ENCODE results near the gene JUNB.
"Not testable (repeated sequence)": the region's sequence is repeated elsewhere in the genome, so short reads cannot be mapped to it uniquely, and the experiment has no call there.

The JUNB gene

GRCh38 chr19:12815088-12815487 lies 23.8 kb downstream of the JUNB start:
- no peak for DNase-seq

- not testable (repeated sequence) for DNase-seq
Measured at GRCh38 chr19:12817188-12817587, 25.9 kb downstream of the JUNB start.

GRCh38 chr19:12817810-12818209 lies 26.5 kb downstream of the JUNB start:
- not testable (repeated sequence) for DNase-seq

- no peak for DNase-seq
Measured at GRCh38 chr19:12821761-12822160, 30.5 kb downstream of the JUNB start.

- no peak for DNase-seq
Measured at GRCh38 chr19:12825254-12826131, 34.2 kb downstream of the JUNB start.

- DNase-seq: peak; percentile 34
Measured at GRCh38 chr19:12828494-12828893, 37.2 kb downstream of the JUNB start.

- DNase-seq: no peak
Measured at GRCh38 chr19:12833418-12833737, 42.1 kb downstream of the JUNB start.

- DNase-seq: peak; percentile 52
Measured at GRCh38 chr19:12833738-12834565, 42.7 kb downstream of the JUNB start.

- no peak for DNase-seq
Measured at GRCh38 chr19:12834566-12834943, 43.3 kb downstream of the JUNB start, which contains the start of gene RTBDN. Gene RTBDN (minus strand): TSS chr19:12834579. CDS start chr19:12829979, 4,600 bp downstream.

GRCh38 chr19:12834976-12835757 lies 43.9 kb downstream of the JUNB start:
- no peak for DNase-seq

GRCh38 chr19:12836529-12836863 lies 45.2 kb downstream of the JUNB start:
- no peak for DNase-seq

GRCh38 chr19:12837225-12837624 lies 45.9 kb downstream of the JUNB start:
- DNase-seq: no peak

- peak; percentile 14 for DNase-seq
Measured at GRCh38 chr19:12838182-12838885, 47.0 kb downstream of the JUNB start, which contains the start of gene MAST1. Gene MAST1 (plus strand): TSS chr19:12838515. CDS start chr19:12838573, 58 bp downstream.

- DNase-seq: no peak
Measured at GRCh38 chr19:12838886-12839756, 47.8 kb downstream of the JUNB start.

- no peak for DNase-seq
Measured at GRCh38 chr19:12840091-12841079, 49.1 kb downstream of the JUNB start.

- DNase-seq: no peak
Measured at GRCh38 chr19:12841094-12841493, 49.8 kb downstream of the JUNB start.

- DNase-seq: no peak
Measured at GRCh38 chr19:12842511-12842910, 51.2 kb downstream of the JUNB start.

Measured in NCI-H446 treated with DMSO at 0.1 percent for 48 hours (cell line).